ENCODE data around the gene CKAP2L. TPM values are rescaled to one million over a fixed set of nuclear protein-coding genes. Genes with fewer than 3 reads are reported as not detected.

The CKAP2L gene
- total and polyA plus RNA-seq, 10 of the 15 experiments (the other 5 are each of a cell fraction or from before 2014, with no cell fraction given): 10.5 to 37.4 (median 20.2) TPM

- intact Hi-C loops (cut with micrococcal nuclease; ENCODE audit: unreplicated experiment): no loop called here
- 96% methylated on average over 4 of the region's 4 CpGs for WGBS (ENCODE audit: insufficient coverage, insufficient replicate concordance, low lambda C conversion rate, missing lambda C conversion rate)
- no peak for DNase-seq (ENCODE audit: low read depth, low spot score)
- TF ChIP-seq DPF2 (IDR thresholded peaks at IDR 0.05): no peak
- no peak for TF ChIP-seq CEBPZ (IDR thresholded peaks at IDR 0.05; ENCODE audit: low read depth, low read length)
- TF ChIP-seq HDAC6 (IDR thresholded peaks at IDR 0.05; ENCODE audit: unreplicated experiment): no peak
- TF ChIP-seq POLR2A (IDR thresholded peaks at IDR 0.05; ENCODE audit: low read depth, low read length): no peak
- no peak for TF ChIP-seq TCF7 (IDR thresholded peaks at IDR 0.05; ENCODE audit: borderline replicate concordance)
- TF ChIP-seq ZNF687 (IDR thresholded peaks at IDR 0.05): no peak
- TF ChIP-seq ATF3 (IDR thresholded peaks at IDR 0.05; ENCODE audit: borderline replicate concordance, extremely low read depth, low read depth, low read length): no peak
- TF ChIP-seq CBFB (IDR thresholded peaks at IDR 0.05; ENCODE audit: low read depth): no peak
- TF ChIP-seq YBX1 (IDR thresholded peaks at IDR 0.05): no peak
- ChIA-PET SMC1A (ENCODE audit: uncharacterized antibody, unreplicated experiment) (interaction anchor here (0.6 to 4.7 kb wide), 15 partner anchors 9 to 354 kb away, joined by 3 to 30 read pairs (median 5); no protein-coding TSS in a partner anchor), RAD21 (ENCODE audit: unreplicated experiment) (interaction anchor here (0.7 to 4.5 kb wide), 10 partner anchors 10 to 180 kb away, joined by 3 to 24 read pairs (median 4); no protein-coding TSS in a partner anchor), CTCF (interaction anchor here (1.1 to 5.4 kb wide), 5 partner anchors 12 to 180 kb away, joined by 3 to 63 read pairs (median 32); no protein-coding TSS in a partner anchor), POLR2A (interaction anchor here (0.6 to 1.8 kb wide), 4 partner anchors 17 to 230 kb away, joined by 3 to 4 read pairs (median 4); no protein-coding TSS in a partner anchor)
- H3K27ac ChIP-seq (ENCODE audit: control insufficient read depth, insufficient read depth): no peak overlapping the region
- H3K36me3 ChIP-seq (ENCODE audit: control insufficient read depth in 2 of 2, insufficient read depth in 2 of 2, low read length in 1 of 2): no peaks in the 10 kb centered on the region
- H2AFZ ChIP-seq (ENCODE audit: control insufficient read depth, low read depth, low read length): no peak overlapping the region
- no TSS peak for BruUV-seq (replicated peaks)
- FAIRE-seq: no peak
- H3K4me3 ChIP-seq: no peak overlapping the region
- no peak for ATAC-seq
- no peaks in the 10 kb centered on the region for H3K27me3 ChIP-seq (replicated peaks in 1 of 2; ENCODE audit: control insufficient read depth in 2 of 2, insufficient read depth in 2 of 2, low read length in 1 of 2)
- H3K4me2 ChIP-seq (ENCODE audit: control insufficient read depth, insufficient read depth): peak overlapping the region; percentile 15
- H3K79me2 ChIP-seq (ENCODE audit: control insufficient read depth, insufficient read depth, low read length): peaks cover 22% of the 10 kb centered on the region
- H4K20me1 ChIP-seq (ENCODE audit: control insufficient read depth, insufficient read depth): no peaks in the 10 kb centered on the region
- H3K4me1 ChIP-seq (ENCODE audit: control insufficient read depth, insufficient read depth, low read length): peaks cover 3% of the 10 kb centered on the region
- in situ Hi-C loops (cut with MboI): no loop called here
- H3K9me3 ChIP-seq (replicated peaks; ENCODE audit: control insufficient read depth, insufficient read depth, low read length): no peaks in the 10 kb centered on the region
- no peak overlapping the region for H3K9ac ChIP-seq (ENCODE audit: control insufficient read depth, insufficient read depth, low read length)
These were observed 2.1 kb downstream of the CKAP2L start for GRCh38 chr2:112762276-112762675.
